NB4 (cell line): ENCODE results near the gene SMC6.

ENCODE experiments used
- MAX ChIP-seq: IDR thresholded peaks from 2 replicates; pipeline ENCODE4 v1.6.1; 2011; ENCODE audit warnings: low read depth, low read length
- POLR2A ChIP-seq: IDR thresholded peaks from 2 replicates; pipeline ENCODE4 v1.6.1; 2011; ENCODE audit warnings: mild to moderate bottlenecking; ENCODE audit not compliant: insufficient read length; ENCODE audit errors: extremely low read depth
- TF ChIP-seq, protein P1 (sequence below): IDR thresholded peaks from one replicate; pipeline ENCODE4 v1.5.1; 2012; ENCODE audit warnings: low read depth, low read length

GRCh38 chr2:17798338-17798737, 44.7 kb upstream of the SMC6 start:
- TF ChIP-seq, protein P1, sequence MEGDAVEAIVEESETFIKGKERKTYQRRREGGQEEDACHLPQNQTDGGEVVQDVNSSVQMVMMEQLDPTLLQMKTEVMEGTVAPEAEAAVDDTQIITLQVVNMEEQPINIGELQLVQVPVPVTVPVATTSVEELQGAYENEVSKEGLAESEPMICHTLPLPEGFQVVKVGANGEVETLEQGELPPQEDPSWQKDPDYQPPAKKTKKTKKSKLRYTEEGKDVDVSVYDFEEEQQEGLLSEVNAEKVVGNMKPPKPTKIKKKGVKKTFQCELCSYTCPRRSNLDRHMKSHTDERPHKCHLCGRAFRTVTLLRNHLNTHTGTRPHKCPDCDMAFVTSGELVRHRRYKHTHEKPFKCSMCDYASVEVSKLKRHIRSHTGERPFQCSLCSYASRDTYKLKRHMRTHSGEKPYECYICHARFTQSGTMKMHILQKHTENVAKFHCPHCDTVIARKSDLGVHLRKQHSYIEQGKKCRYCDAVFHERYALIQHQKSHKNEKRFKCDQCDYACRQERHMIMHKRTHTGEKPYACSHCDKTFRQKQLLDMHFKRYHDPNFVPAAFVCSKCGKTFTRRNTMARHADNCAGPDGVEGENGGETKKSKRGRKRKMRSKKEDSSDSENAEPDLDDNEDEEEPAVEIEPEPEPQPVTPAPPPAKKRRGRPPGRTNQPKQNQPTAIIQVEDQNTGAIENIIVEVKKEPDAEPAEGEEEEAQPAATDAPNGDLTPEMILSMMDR, result no peak
- no peak for TF ChIP-seq POLR2A
- TF ChIP-seq MAX, result no peak
